Colonic mucosa (tissue), 4 donors: ENCODE data around the gene SETBP1. TPM values are rescaled to one million over a fixed set of nuclear protein-coding genes. Genes with fewer than 3 reads are reported as not detected.

Source experiments
- DNase-seq: peaks from one replicate; pipeline ENCODE4 v3.0.0-alpha.2; 2020
- H3K27ac ChIP-seq: fragments of 200-600 bp; one replicate; pipeline ENCODE4 v1.8.0; 2021
- H3K27me3 ChIP-seq: fragments of 200-600 bp; one replicate; pipeline ENCODE4 v1.8.0; 2021
- H3K36me3 ChIP-seq: fragments of 200-600 bp; one replicate; pipeline ENCODE4 v1.8.0; 2021
- H3K4me1 ChIP-seq: fragments of 200-600 bp; one replicate; pipeline ENCODE4 v1.8.0; 2021; ENCODE audit warnings: mild to moderate bottlenecking
- H3K4me3 ChIP-seq: fragments of 200-600 bp; one replicate; pipeline ENCODE4 v1.8.0; 2021
- H3K9ac ChIP-seq, 2 donors: one replicate each; pipeline ENCODE4 v1.7.0; 2013; ENCODE audit warnings: control low read depth in 2 of 2, low read depth in 2 of 2, low read length in 2 of 2
- H3K9me3 ChIP-seq: fragments of 200-600 bp; one replicate; pipeline ENCODE4 v1.8.0; 2021
- intact Hi-C: fragments of 100-400 bp; cut with DNase I; formaldehyde crosslinking; loops from one replicate; pipeline ENCODE4 v1.14.1; 2022
- total RNA-seq, 2 donors: library from RNA; stranded (reverse); fragmentation: NEBNext Ultra II Directional in 1 of 2; extraction: Animal tissue kit (Norgen Biotek cat#: 25700) in 1 of 2; gene quantifications; one replicate each; pipeline ENCODE4 v1.2.1, GENCODE V29; 2021
- TF ChIP-seq, protein P1 (sequence below): fragments of 200-600 bp; IDR thresholded peaks from one replicate; pipeline ENCODE4 v1.8.0; 2022; ENCODE audit warnings: antibody characterized with exemption, mild to moderate bottlenecking
- donor health status: healthy.
- donor health status: DM: no; HTN: no; CAD: no.
- donor health status: DM: no; HTN: no; CAD: no.

SETBP1 gene
- total RNA-seq, 2 donors from 2014 or later, result 9.6 to 11.8 TPM

DNA sequence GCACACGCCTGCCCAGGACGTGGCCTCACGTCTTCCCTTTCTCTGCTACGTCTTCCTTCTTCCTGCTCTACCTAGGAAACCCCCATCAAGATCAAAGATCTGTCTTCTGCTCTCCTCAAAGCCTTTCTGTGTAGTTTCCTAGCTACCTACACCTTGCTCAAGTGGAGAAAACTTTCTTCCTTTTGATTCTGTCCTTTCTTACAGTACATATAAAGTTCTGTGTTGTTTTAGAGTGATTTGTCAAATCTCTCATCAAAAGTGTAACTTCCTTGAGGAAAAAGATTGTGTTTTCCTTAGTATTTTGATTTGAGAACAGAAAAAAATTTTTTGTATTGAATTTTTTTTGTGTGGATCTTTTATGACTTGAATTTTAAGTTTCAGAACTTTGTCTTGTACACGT is 17.8 kb downstream of the SETBP1 start:
- H3K27me3 ChIP-seq, result no peaks in the 10 kb centered on the region
- no peaks in the 10 kb centered on the region for H3K36me3 ChIP-seq
- intact Hi-C loops, result no loop called here
- DNase-seq, result no peak
- no peak overlapping the region for H3K4me3 ChIP-seq
- TF ChIP-seq, protein P1, sequence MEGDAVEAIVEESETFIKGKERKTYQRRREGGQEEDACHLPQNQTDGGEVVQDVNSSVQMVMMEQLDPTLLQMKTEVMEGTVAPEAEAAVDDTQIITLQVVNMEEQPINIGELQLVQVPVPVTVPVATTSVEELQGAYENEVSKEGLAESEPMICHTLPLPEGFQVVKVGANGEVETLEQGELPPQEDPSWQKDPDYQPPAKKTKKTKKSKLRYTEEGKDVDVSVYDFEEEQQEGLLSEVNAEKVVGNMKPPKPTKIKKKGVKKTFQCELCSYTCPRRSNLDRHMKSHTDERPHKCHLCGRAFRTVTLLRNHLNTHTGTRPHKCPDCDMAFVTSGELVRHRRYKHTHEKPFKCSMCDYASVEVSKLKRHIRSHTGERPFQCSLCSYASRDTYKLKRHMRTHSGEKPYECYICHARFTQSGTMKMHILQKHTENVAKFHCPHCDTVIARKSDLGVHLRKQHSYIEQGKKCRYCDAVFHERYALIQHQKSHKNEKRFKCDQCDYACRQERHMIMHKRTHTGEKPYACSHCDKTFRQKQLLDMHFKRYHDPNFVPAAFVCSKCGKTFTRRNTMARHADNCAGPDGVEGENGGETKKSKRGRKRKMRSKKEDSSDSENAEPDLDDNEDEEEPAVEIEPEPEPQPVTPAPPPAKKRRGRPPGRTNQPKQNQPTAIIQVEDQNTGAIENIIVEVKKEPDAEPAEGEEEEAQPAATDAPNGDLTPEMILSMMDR, result no peak
- H3K27ac ChIP-seq, result no peak overlapping the region
- H3K4me1 ChIP-seq, result no peaks in the 10 kb centered on the region
- H3K9ac ChIP-seq, result no peak overlapping the region
- H3K9me3 ChIP-seq, result no peaks in the 10 kb centered on the region

- no peaks in the 10 kb centered on the region for H3K4me1 ChIP-seq
- H3K9ac ChIP-seq, result no peak overlapping the region
- H3K9me3 ChIP-seq, result no peaks in the 10 kb centered on the region
- H3K27me3 ChIP-seq, result no peaks in the 10 kb centered on the region
- DNase-seq, result no peak
- H3K27ac ChIP-seq, result no peak overlapping the region
- TF ChIP-seq, protein P1, result no peak
- no peak overlapping the region for H3K4me3 ChIP-seq
- H3K36me3 ChIP-seq, result no peaks in the 10 kb centered on the region
- intact Hi-C loops, result no loop called here
Observed at GRCh38 chr18:44699572-44700261, 19.0 kb downstream of the SETBP1 start.

GRCh38 chr18:44700652-44701051 is 20.0 kb downstream of the SETBP1 start:
- H3K9me3 ChIP-seq, result no peaks in the 10 kb centered on the region
- H3K4me3 ChIP-seq, result no peak overlapping the region
- H3K27ac ChIP-seq, result no peak overlapping the region
- no peaks in the 10 kb centered on the region for H3K36me3 ChIP-seq
- no peaks in the 10 kb centered on the region for H3K4me1 ChIP-seq
- H3K27me3 ChIP-seq, result no peaks in the 10 kb centered on the region
- DNase-seq, result no peak
- intact Hi-C loops, result no loop called here
- TF ChIP-seq, protein P1, result no peak
- H3K9ac ChIP-seq, result no peak overlapping the region

GRCh38 chr18:44701227-44701626 is 20.5 kb downstream of the SETBP1 start:
- Histone ChIP-seq H3K4me3 (no peak overlapping the region), H3K9me3 (no peaks in the 10 kb centered on the region), H3K9ac (no peak overlapping the region), H3K36me3 (no peaks in the 10 kb centered on the region), H3K27me3 (no peaks in the 10 kb centered on the region), H3K4me1 (no peaks in the 10 kb centered on the region), H3K27ac (no peak overlapping the region)
- no peak for DNase-seq
- intact Hi-C loops, result no loop called here
- TF ChIP-seq, protein P1, result no peak

- no peaks in the 10 kb centered on the region for H3K4me1 ChIP-seq
Observed at GRCh38 chr18:44702594-44702993, 21.9 kb downstream of the SETBP1 start.

More at GRCh38 chr18:44702594-44702993, 21.9 kb downstream of the SETBP1 start:
- H3K27me3 ChIP-seq, result no peaks in the 10 kb centered on the region
- H3K9me3 ChIP-seq, result no peaks in the 10 kb centered on the region
- H3K9ac ChIP-seq, result no peak overlapping the region
- TF ChIP-seq, protein P1, result no peak
- H3K4me3 ChIP-seq, result no peak overlapping the region
- no peak for DNase-seq
- intact Hi-C loops, result no loop called here
- no peaks in the 10 kb centered on the region for H3K36me3 ChIP-seq
- no peak overlapping the region for H3K27ac ChIP-seq
